Ishikawa (cell line): ENCODE results near the gene LMOD2.

Source experiments
- CEBPB ChIP-seq: IDR thresholded peaks from 2 replicates; pipeline ENCODE4 v1.6.1; 2012
- CREB1 ChIP-seq: IDR thresholded peaks from 2 replicates; pipeline ENCODE4 v1.6.1; 2012; ENCODE audit warnings: low read depth
- EGR1 ChIP-seq: IDR thresholded peaks from 2 replicates; pipeline ENCODE4 v1.6.1; 2012
- EP300 ChIP-seq: IDR thresholded peaks from 2 replicates; pipeline ENCODE4 v1.6.1; 2012; ENCODE audit warnings: borderline replicate concordance
- FOXM1 ChIP-seq: IDR thresholded peaks from 2 replicates; pipeline ENCODE4 v1.6.1; 2012; ENCODE audit warnings: low read depth, borderline replicate concordance
- NFIC ChIP-seq: IDR thresholded peaks from 2 replicates; pipeline ENCODE4 v1.6.1; 2012
- RAD21 ChIP-seq: IDR thresholded peaks from 2 replicates; pipeline ENCODE4 v1.6.1; 2012; ENCODE audit warnings: low read depth
- TAF1 ChIP-seq: IDR thresholded peaks from 2 replicates; pipeline ENCODE4 v1.6.1; 2012; ENCODE audit warnings: low read depth, mild to moderate bottlenecking
- TCF12 ChIP-seq: IDR thresholded peaks from 2 replicates; pipeline ENCODE4 v1.6.1; 2012; ENCODE audit warnings: low read depth
- TEAD4 ChIP-seq: IDR thresholded peaks from 2 replicates; pipeline ENCODE4 v1.6.1; 2012
- YY1 ChIP-seq: IDR thresholded peaks from 2 replicates; pipeline ENCODE4 v1.6.1; 2012; ENCODE audit warnings: low read depth
- ZBTB7A ChIP-seq: IDR thresholded peaks from 2 replicates; pipeline ENCODE4 v1.6.1; 2012; ENCODE audit warnings: low read depth
- TF ChIP-seq, protein P1 (sequence below): IDR thresholded peaks from 2 replicates; pipeline ENCODE4 v1.6.1; 2012
- TF ChIP-seq, protein P2 (sequence below): IDR thresholded peaks from 2 replicates; pipeline ENCODE4 v1.6.1; 2012
- TF ChIP-seq, protein P3 (sequence below): IDR thresholded peaks from 2 replicates; pipeline ENCODE4 v1.6.1; 2012; ENCODE audit warnings: low read depth, mild to moderate bottlenecking

The LMOD2 gene

DNA sequence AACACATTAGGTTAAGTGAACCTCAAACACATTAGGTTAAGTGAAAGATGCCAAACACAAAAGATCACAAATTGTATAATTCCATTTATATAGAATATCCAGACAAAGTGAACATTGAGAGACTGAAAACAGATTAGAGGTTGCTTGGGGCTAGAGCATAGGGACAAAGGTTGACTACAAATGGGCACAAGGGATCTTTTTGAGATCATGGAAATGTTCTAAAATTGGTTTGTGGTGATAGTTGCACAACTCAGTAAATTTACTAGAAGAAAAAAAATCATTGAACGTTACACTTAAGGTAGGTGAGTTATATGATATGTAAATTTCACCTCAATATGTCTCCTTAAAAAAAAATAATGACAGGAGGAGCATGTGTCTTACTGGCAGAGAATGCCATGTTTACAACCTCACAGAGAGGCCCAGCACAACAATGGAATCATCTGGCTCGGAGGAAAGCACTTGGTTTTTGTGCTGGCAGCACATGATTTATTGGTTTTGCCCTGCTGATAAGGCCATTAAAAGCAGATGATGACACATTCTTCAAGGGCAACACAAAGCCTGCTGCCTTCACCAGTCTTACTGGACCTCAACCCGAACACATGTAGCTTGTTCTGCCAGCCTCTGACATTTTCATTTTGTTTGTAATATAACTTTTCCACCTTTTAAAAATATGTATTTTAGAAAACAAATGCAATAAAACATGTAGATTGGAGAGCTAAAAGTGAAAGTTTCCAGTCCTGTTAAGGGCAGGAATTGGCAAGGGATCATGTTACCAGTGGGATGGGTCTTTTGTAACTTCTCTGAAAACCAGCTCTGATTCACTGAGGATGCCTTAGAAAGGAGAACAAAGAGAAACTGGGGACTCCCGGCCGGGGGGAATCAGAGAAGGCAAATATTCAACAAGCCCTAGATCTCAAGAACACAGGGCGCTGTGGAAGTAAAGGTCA, 11.9 kb upstream of the LMOD2 start:
- TF ChIP-seq TEAD4: 0 out of 2 replicates have a peak, but pooled peaks have one; percentile 10
- 0 out of 2 replicates have a peak, but pooled peaks have one; percentile 32 for TF ChIP-seq YY1
- no peak for TF ChIP-seq CREB1
- TF ChIP-seq, protein P1, sequence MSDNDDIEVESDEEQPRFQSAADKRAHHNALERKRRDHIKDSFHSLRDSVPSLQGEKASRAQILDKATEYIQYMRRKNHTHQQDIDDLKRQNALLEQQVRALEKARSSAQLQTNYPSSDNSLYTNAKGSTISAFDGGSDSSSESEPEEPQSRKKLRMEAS: peak; percentile 45; the same call in 1 of the 2 replicates

DNA sequence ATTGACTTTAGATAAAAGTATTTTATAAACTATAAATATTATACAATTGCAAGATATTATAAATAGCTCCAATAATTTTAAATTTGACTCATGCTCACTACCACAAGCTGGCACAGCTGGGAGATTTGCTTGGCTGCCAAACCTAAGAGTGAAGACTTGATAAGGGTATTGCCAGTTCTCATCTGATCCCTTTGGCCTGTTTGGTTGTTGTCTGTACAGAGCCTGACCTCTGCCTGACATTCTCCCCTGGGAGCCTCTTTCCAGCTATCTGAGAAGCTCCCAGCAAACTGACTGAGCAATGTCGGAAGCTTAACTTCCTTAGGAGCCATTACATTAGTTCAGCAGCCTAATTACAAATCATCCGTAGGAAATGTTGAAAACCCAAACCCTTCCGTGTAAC, 10.2 kb upstream of the LMOD2 start:
- TF ChIP-seq, protein P1: no peak
- TF ChIP-seq CREB1: no peak
- no peak for TF ChIP-seq ZBTB7A
- TF ChIP-seq, protein P2, sequence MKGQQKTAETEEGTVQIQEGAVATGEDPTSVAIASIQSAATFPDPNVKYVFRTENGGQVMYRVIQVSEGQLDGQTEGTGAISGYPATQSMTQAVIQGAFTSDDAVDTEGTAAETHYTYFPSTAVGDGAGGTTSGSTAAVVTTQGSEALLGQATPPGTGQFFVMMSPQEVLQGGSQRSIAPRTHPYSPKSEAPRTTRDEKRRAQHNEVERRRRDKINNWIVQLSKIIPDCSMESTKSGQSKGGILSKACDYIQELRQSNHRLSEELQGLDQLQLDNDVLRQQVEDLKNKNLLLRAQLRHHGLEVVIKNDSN: no peak
- no peak for TF ChIP-seq FOXM1
- TF ChIP-seq TAF1: no peak
- TF ChIP-seq RAD21: no peak
- TF ChIP-seq, protein P3, sequence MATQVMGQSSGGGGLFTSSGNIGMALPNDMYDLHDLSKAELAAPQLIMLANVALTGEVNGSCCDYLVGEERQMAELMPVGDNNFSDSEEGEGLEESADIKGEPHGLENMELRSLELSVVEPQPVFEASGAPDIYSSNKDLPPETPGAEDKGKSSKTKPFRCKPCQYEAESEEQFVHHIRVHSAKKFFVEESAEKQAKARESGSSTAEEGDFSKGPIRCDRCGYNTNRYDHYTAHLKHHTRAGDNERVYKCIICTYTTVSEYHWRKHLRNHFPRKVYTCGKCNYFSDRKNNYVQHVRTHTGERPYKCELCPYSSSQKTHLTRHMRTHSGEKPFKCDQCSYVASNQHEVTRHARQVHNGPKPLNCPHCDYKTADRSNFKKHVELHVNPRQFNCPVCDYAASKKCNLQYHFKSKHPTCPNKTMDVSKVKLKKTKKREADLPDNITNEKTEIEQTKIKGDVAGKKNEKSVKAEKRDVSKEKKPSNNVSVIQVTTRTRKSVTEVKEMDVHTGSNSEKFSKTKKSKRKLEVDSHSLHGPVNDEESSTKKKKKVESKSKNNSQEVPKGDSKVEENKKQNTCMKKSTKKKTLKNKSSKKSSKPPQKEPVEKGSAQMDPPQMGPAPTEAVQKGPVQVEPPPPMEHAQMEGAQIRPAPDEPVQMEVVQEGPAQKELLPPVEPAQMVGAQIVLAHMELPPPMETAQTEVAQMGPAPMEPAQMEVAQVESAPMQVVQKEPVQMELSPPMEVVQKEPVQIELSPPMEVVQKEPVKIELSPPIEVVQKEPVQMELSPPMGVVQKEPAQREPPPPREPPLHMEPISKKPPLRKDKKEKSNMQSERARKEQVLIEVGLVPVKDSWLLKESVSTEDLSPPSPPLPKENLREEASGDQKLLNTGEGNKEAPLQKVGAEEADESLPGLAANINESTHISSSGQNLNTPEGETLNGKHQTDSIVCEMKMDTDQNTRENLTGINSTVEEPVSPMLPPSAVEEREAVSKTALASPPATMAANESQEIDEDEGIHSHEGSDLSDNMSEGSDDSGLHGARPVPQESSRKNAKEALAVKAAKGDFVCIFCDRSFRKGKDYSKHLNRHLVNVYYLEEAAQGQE: no peak
- TF ChIP-seq TEAD4: no peak
- no peak for TF ChIP-seq TCF12
- TF ChIP-seq EGR1: no peak
- no peak for TF ChIP-seq YY1
- no peak for TF ChIP-seq EP300

DNA sequence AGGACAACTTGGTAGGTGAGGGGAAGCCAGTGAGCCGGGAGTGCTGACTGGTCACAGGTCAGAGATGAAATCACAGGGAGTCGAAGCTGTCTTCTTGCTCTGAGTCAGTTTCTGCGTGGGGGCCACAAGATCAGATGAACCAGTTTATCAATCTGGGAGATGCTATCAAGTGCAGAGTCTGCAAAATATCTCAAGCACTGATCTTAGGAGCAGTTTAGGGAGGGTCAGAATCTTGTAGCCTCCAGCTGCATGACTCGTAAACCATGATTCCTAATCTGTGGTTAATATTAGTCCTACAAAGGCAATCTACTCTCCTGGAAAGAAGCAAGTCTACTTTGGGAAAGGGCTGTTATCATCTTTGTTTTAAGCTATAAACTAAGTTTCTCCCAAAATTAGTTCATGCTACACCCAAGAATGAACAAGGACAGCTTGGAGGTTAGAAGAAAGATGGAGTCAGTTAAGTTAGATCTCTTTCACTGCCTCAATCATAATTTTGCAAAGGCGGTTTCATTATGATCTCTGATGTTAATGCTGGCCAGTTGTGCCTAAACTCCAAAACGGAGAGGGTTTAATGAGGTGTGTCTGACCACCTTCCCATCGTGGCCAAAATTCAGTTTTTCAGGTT, 8.4 kb upstream of the LMOD2 start:
- TF ChIP-seq TAF1 (no peak), EGR1 (no peak), TCF12 (no peak), RAD21 (no peak), NFIC (no peak), YY1 (no peak), CREB1 (no peak), FOXM1 (no peak), EP300 (no peak), TEAD4 (no peak)
- TF ChIP-seq, protein P1: no peak
- TF ChIP-seq, protein P2: no peak
- TF ChIP-seq, protein P3: no peak

DNA sequence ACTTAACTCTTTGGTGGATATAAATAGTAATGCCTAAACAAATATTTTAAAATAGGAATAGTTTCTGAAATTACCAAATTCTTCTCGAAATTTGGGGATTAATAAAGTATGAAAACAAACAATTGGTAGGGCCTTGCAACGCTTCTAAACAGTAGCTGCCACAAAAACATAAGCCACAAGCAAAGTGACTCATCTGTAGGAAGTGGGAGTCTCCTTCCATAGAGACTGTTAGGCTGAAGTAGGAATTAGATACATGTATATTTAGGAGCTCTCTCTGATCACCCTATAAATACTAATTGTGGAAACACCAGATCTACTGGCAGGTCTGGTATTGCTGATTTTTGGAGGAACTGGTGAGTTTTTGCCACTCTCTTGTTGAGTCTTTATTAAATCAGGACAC, 5.7 kb upstream of the LMOD2 start:
- TF ChIP-seq EGR1 (no peak), TCF12 (no peak), CREB1 (no peak), CEBPB (no peak), EP300 (no peak), FOXM1 (no peak), TEAD4 (no peak), NFIC (no peak), ZBTB7A (no peak), YY1 (no peak), RAD21 (no peak), TAF1 (no peak)
- TF ChIP-seq, protein P1: no peak
- TF ChIP-seq, protein P2: no peak
- TF ChIP-seq, protein P3: no peak
